Measurements from ENCODE around the gene IZUMO1R.
"Not testable (repeated sequence)": the region's sequence is repeated elsewhere in the genome, so short reads cannot be mapped to it uniquely, and the experiment has no call there.

The IZUMO1R gene

DNA sequence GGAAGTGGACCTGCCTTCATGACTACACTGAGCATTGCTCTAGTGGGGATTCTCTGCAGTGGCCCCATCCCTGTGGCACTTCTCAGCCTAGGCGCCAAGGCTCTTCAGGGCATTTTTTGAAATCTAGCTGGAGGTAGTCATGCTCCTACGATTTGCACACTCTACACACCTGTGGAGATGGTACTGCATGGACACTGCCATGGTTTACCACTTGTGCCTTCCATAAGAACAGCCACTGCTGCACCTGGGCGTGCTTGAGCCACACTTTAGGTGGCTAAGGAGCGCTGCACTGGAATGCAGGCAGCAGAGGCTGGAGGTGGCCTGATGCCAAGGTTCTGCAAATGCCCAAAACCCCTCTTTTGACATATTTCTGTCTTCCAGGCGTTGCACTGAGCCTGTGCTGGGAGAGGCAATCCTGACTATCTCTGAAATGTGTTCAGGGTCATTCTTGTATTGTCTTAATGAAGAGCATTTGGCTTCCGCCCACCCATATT, 24.3 kb downstream of the IZUMO1R start:
- no peak for FAIRE-seq

- no peak for FAIRE-seq
Observed at GRCh38 chr11:94329501-94329900, 25.1 kb downstream of the IZUMO1R start.

- FAIRE-seq = no peak
Observed at GRCh38 chr11:94330789-94331188, 26.4 kb downstream of the IZUMO1R start.

DNA sequence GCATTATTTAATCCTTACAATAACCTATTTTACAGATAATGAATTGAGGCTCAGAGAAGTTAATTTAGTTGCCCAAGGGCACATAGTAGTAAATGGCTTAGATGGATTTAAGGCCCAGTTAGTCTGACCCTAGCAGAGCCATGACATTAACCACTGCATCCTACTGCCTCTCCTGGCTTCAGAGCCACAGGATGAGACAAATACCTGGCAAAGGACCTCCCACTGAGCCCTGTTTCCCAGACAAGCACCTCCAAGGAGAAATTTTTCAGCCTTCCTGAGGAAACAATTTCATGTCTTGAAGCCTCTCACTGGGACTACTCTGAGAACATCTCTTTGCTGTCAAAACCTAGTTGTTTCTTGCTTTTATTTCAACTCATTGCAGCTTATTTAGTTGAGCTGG, 28.4 kb downstream of the IZUMO1R start:
- FAIRE-seq = no peak

GRCh38 chr11:94336033-94336432, 31.7 kb downstream of the IZUMO1R start:
- FAIRE-seq = no peak

DNA sequence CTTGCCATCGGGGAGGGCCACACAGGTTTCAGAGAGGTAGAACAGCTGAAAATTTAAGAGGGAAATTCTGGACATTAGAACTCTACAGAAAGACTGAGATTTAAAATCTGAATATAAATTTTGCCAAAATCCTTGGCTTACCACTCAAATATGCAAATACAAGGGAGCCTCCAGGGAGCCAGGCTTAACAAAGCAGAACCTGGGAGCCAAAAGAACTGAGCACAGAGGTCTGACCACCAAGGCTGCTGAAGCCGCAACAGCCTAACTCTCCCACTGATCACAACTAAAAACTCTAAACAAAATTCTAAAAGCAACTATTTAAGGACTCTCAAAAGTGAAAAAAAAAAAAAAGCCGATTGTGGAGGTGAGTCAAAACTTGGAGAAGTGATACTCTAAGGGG, 34.3 kb downstream of the IZUMO1R start:
- no peak for FAIRE-seq

- FAIRE-seq = no peak
Observed at GRCh38 chr11:94342250-94342649, 37.9 kb downstream of the IZUMO1R start.

DNA sequence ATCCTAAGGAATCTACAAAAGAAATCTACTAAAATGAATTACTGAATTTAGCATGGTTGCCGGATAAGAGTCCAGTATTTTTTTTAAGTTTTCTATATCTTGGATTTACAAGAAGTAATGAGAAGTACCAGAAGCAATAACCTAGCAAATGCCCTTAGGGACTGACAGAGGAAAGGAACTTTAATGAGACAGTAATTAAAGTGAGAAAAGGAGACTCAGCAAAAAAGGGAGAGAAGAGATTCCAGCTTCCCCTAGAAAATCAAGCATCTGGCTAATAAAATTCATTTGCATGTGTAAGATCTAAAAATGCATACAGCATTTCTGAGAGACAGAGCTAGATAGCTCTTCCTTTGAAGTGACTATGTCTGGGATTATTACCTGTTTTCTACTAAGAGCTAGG, 39.1 kb downstream of the IZUMO1R start:
- FAIRE-seq = no peak

DNA sequence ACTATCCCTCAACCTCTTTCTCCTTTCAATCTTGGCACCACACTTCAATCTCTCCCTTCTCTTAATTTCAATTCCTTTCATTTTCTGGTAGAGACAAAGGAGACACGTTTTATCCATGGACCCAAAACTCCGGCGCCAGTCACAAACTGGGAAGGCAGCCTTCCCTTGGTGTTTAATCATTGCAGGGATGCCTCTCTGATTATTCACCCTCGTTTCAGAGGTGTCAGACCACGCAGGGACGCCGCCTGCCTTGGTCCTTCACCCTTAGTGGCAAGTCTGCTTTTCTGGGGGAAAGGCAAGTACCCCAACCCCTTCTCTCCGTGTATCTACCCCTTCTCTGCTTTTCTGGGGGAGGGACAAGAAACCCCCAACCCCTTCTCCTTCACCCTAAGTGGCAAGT, 41.9 kb downstream of the IZUMO1R start:
- FAIRE-seq = not testable (repeated sequence)

- not testable (repeated sequence) for FAIRE-seq
Observed at GRCh38 chr11:94350850-94351563, 46.6 kb downstream of the IZUMO1R start.
